Immature natural killer cell (primary cell): ENCODE measurements around the gene ARHGAP45. TPM values are rescaled to one million over a fixed set of nuclear protein-coding genes. Genes with fewer than 3 reads are reported as not detected.

Source experiments
- DNase-seq, 3 donors: peaks; one replicate each; pipeline ENCODE4 v3.0.0; 2022; ENCODE audit warnings: mixed read lengths in 1 of 3
- H3K27ac Mint-ChIP-seq, 6 donors: one replicate each; pipeline ENCODE4 v1.8.0; 2020; ENCODE audit warnings: mixed read lengths in 6 of 6, mild to moderate bottlenecking in 5 of 6, inconsistent platforms in 4 of 6, moderate library complexity in 3 of 6
- H3K27me3 Mint-ChIP-seq, 3 donors: one replicate each; pipeline ENCODE4 v1.8.0; 2020 to 2021; ENCODE audit warnings: low read depth in 3 of 3, mild to moderate bottlenecking in 3 of 3, mixed read lengths in 3 of 3, moderate library complexity in 3 of 3, inconsistent platforms in 1 of 3
- H3K36me3 Mint-ChIP-seq, 3 donors: one replicate each; pipeline ENCODE4 v1.8.0; 2020; ENCODE audit warnings: mixed read lengths in 3 of 3, inconsistent platforms in 2 of 3, mild to moderate bottlenecking in 2 of 3
- H3K4me1 Mint-ChIP-seq, 2 donors: one replicate each; pipeline ENCODE4 v1.8.0; 2020; ENCODE audit warnings: inconsistent platforms in 2 of 2, mild to moderate bottlenecking in 2 of 2, mixed read lengths in 2 of 2, moderate library complexity in 1 of 2
- H3K4me3 Mint-ChIP-seq, 5 donors: one replicate each; pipeline ENCODE4 v1.8.0; 2020; ENCODE audit warnings: mild to moderate bottlenecking in 5 of 5, mixed read lengths in 5 of 5, inconsistent platforms in 3 of 5, moderate library complexity in 3 of 5
- H3K9me3 Mint-ChIP-seq, 6 donors: one replicate each; pipeline ENCODE4 v1.8.0; 2020; ENCODE audit warnings: mild to moderate bottlenecking in 6 of 6, mixed read lengths in 6 of 6, inconsistent platforms in 4 of 6, moderate library complexity in 3 of 6
- polyA plus RNA-seq, 3 donors: library from polyadenylated mRNA; unstranded; fragments of 300-500 nt; fragmentation: Illumina TruSeq; gene quantifications; one replicate each; pipeline ENCODE4 v1.2.3, GENCODE V29; 2021

The ARHGAP45 gene
- polyA plus RNA-seq, 3 donors from 2014 or later: 164 to 417 (median 169) TPM

DNA sequence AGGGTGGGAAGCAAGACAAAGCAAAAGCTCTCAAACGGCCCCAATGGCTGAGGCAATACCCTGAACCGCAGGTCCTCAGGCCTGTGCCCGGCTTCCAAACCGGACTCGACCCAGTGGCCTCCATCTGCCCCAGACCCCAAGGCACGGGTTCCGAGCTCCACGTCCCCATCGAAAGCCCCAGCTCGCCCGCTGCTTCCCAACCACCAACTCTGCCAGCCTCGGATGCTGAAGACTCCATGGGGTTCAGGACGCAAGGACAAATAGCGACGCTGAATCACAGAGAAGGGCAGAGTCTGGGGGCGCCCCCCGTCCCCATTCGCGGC lies 27.6 kb downstream of the ARHGAP45 start:
- Mint-ChIP-seq H3K27me3 (peaks cover 0 to 8% (median 0%) of the 10 kb centered on the region in 3 donors), H3K4me3 (peak overlapping the region; percentile 85 to 93 (median 89)), H3K9me3 (no peaks in the 10 kb centered on the region), H3K27ac (peak overlapping the region; percentile 72 to 91 (median 84)), H3K36me3 (no peaks in the 10 kb centered on the region), H3K4me1 (peaks cover 28 to 38% of the 10 kb centered on the region in 2 donors)
- no peak for DNase-seq

DNA sequence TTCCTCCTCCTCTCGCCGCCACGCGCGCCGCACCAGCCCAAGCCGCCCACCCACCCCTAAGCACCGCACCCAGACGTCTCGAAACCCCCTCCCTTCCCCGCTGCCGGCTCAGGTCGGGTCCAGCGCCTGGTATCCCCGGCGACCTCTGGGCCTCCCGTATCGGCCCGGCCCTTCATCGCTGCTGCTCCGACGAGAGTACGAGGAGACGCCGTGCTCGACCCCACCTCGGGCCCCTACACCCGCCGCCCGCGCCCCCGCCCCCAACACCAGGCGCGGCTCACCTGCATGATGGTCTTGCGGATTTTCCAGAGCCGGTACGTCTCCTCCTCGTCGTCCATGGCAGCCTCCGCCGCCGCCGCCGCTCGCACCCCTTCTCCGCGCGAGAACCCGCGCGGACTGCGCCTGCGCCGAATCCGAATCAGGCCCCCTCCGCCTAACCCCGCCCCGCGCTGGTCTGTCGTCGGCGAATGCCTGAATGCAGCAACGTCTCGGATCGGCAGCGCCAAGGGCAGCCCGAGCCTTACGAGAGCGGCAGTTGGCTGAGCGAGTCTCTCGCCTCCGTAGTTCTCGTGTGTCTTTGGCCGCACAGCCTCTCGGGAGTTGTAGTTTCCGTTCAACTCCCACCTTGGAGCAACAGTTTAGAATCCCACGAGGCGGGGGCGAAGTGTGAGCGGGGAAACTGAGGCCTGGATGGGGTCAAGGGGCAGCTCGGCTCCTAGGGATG lies 28.2 kb downstream of the ARHGAP45 start, which contains the start of gene POLR2E:
Gene POLR2E (minus strand): TSS at position 398 of the 724 bp plus-strand sequence. CDS start 60 bp downstream, at position 338.
- Mint-ChIP-seq H3K27me3 (peaks cover 0 to 8% (median 2%) of the 10 kb centered on the region in 3 donors), H3K36me3 (no peaks in the 10 kb centered on the region), H3K4me3 (peak within 1 kb of the TSS; percentile 85 to 93 (median 89)), H3K9me3 (no peaks in the 10 kb centered on the region), H3K27ac (peak within 1 kb of the TSS; percentile 81 to 93 (median 88)), H3K4me1 (peaks cover 32 to 40% of the 10 kb centered on the region in 2 donors)
- DNase-seq: peak; percentile 98 to 99 (median 98)

DNA sequence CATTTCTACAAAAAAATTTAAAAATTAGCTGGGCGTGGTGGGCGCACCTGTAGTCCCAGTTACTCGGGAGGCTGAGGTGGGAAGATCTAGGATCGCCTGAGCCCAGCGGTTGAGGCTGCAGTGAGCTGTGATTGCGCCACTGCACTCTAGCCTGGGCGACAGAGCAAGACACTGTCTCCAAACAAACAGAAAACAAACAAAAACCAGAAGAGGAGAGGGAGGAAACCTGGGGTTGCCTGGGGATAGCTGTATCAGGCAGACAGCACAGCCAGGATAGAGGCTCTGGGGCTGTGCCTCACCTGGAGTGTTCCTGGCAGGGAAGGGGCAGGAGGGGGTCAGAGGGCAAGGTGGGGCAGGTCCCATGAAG lies 30.8 kb downstream of the ARHGAP45 start:
- H3K27me3 Mint-ChIP-seq: peaks cover 0 to 8% (median 2%) of the 10 kb centered on the region in 3 donors
- H3K27ac Mint-ChIP-seq: no peak overlapping the region
- H3K4me3 Mint-ChIP-seq: no peak overlapping the region
- no peaks in the 10 kb centered on the region for H3K9me3 Mint-ChIP-seq
- no peak for DNase-seq
- H3K4me1 Mint-ChIP-seq: peaks cover 46 to 54% of the 10 kb centered on the region in 2 donors
- no peaks in the 10 kb centered on the region for H3K36me3 Mint-ChIP-seq

DNA sequence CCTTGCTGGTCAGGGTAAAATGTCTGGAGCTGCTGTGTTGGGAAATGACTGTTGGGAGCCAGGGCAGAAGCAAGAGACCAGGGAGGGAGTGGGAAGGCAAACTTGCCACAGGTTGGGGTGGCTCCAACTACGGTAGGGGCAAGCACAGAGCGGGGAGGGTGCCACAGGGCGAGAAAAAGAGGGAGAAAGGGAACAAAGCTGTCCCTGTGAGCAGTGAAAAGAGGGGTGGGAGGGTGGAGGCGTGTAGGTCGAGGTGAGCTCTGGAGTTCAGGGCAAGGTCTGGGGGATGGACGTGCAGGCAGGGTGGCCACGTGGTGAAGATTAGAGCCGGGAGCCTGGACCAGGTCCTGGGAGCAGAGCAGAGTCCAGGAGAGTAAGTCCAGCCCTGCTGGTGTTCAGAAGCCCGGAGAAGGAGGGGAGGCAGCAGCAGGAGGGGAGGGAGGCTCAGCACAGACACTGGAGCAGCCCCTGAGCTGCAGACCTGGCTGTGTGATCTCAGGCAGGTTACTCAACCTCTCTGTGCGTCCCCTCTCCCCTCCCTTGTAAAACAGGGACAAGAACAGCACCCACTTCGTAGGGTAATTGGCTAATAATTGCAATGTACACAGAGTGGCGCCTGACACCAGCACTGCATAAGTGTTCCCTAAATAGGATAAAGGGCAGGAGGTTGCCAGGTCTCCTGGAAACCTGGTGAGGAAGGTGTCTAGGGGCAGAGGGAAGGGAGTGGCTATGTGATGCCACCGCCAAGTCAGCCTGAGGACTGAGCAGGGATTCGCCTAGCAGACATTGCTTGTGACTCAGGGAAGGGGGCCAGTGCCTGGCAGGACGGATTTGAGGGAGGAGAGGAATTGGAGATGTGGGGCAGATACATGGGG lies 31.4 kb downstream of the ARHGAP45 start:
- Mint-ChIP-seq H3K27ac (peak overlapping the region in 3 of 6 donors; percentile 40 to 77 (median 45)), H3K4me3 (no peak overlapping the region), H3K4me1 (peaks cover 46 to 55% of the 10 kb centered on the region in 2 donors), H3K27me3 (peaks cover 3 to 8% (median 4%) of the 10 kb centered on the region in 3 donors), H3K9me3 (no peaks in the 10 kb centered on the region), H3K36me3 (no peaks in the 10 kb centered on the region)
- no peak for DNase-seq

DNA sequence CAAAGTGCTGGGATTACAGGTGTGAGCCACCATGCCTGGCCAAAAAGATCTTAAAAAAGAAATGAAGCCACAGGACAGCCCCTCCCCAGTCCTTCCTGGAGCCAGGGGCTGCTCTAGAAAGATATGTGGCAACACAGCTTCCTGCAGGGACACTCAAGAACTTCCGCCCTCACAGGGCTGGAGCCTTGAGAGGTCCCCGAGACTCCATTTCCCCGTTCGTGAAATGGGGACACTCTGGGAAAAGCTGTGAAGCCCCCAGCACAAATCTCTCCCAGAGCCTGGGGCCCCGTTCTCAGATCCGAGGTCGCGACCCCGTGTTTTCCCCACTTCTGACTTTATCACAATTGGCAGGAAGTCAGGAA lies 34.4 kb downstream of the ARHGAP45 start:
- H3K36me3 Mint-ChIP-seq: no peaks in the 10 kb centered on the region
- H3K4me1 Mint-ChIP-seq: peaks cover 25 to 43% of the 10 kb centered on the region in 2 donors
- H3K9me3 Mint-ChIP-seq: no peaks in the 10 kb centered on the region
- peak overlapping the region; percentile 91 to 96 (median 94) for H3K27ac Mint-ChIP-seq
- peaks cover 8 to 13% (median 11%) of the 10 kb centered on the region in 3 donors for H3K27me3 Mint-ChIP-seq
- DNase-seq: peak in 1 of 3 donors; percentile 32
- peak overlapping the region; percentile 51 to 79 (median 65) for H3K4me3 Mint-ChIP-seq

DNA sequence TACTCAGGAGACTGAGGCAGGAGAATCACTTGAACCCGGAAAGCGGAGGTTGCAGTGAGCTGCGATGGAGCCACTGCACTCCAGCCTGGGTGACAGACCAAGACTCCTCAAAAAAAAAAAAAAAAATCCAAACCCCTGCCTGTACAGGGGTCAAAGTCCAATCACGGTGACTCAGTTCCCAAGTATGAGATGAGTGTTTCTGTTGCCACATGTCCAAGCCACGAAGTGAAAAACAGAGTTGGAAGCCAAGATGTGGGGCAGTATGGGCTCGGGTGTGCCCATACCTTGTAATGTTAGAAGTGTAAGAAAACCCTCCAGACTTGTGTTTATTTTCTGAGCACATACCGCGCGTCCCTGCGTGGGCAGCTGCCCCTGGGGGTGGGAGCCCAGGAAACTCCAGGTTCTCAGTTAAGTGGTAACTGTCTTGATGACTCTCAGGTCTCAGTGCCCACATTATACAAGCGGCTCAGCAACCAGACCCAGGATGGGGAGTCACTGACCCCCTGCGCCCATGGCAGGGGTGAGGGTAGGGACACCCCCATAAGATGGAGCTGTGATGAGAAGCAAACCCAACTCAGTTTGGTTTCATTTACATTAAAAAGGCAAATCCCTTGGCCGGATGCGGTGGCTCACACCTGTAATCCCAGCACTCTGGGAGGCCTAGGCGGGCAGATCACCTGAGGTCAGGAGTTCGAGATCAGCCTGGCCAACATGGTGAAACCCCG lies 35.6 kb downstream of the ARHGAP45 start:
- Mint-ChIP-seq H3K4me3 (peak overlapping the region in 4 of 5 donors; percentile 72 to 80 (median 76)), H3K27me3 (peaks cover 11 to 16% (median 11%) of the 10 kb centered on the region in 3 donors), H3K36me3 (no peaks in the 10 kb centered on the region), H3K9me3 (no peaks in the 10 kb centered on the region), H3K27ac (peak overlapping the region; percentile 88 to 96 (median 94)), H3K4me1 (peaks cover 25 to 43% of the 10 kb centered on the region in 2 donors)
- no peak for DNase-seq

DNA sequence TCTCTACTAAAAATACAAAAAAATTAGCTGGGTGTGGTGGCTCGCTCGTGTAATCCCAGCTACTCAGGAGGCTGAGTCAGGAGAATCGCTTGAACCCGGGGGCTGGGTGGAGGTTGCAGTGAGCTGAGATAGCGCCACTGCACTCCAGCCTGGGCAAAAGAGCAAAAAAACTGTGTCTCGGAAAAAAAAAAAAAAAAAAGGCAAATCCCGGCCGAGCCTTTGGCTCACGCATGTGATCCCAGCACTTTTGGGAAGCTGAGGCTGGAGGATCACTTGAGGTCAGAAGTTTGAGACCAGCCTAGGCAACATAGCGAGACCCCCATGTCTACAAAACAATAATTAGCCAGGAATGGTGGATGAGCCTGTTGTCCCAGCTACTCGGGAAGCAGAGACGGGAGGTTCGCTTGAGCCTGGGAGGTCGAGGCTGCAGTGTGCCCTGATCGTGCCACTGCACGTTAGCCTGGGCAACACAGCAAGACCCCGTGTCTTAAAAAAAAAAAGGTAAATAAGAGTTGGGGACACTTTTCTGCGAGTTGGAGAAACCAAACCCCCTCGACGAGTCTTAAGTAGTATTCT lies 36.3 kb downstream of the ARHGAP45 start:
- DNase-seq: no peak
- H3K4me1 Mint-ChIP-seq: peaks cover 25 to 41% of the 10 kb centered on the region in 2 donors
- H3K36me3 Mint-ChIP-seq: no peaks in the 10 kb centered on the region
- peaks cover 11 to 16% (median 11%) of the 10 kb centered on the region in 3 donors for H3K27me3 Mint-ChIP-seq
- H3K4me3 Mint-ChIP-seq: peak overlapping the region; percentile 72 to 80 (median 76)
- peak overlapping the region; percentile 88 to 96 (median 94) for H3K27ac Mint-ChIP-seq
- H3K9me3 Mint-ChIP-seq: no peaks in the 10 kb centered on the region

DNA sequence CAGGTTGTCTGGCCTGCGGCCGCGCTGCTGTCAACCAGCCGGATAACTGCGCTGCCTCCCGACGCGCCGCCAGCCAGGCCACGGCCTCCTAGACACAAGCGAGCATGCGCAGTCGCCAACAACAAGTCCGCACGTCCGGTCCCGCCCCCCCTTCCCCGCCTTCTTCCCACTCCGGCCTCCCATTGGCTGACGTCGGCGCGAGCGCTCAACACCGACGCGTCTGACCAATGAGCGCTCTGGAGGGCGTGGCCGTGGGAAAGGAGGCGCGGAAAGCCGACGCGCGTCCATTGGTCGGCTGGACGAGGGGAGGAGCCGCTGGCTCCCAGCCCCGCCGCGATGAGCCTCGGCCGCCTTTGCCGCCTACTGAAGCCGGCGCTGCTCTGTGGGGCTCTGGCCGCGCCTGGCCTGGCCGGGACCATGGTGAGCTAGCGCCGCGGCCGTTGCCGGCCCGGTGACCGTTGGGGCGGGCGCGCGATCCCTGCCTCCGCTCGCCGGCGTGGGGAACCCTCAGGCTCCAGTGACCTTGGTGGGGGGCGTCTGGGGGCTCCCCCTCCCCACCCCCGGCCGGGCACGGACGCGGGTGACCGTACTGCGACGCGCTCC lies 36.8 kb downstream of the ARHGAP45 start, which contains the start of gene GPX4:
Gene GPX4 (plus strand): TSS at position 287 of the 603 bp plus-strand sequence. CDS start 50 bp downstream, at position 337.
- Mint-ChIP-seq H3K36me3 (no peaks in the 10 kb centered on the region), H3K27ac (peak within 1 kb of the TSS; percentile 88 to 96 (median 94)), H3K4me3 (peak within 1 kb of the TSS; percentile 72 to 80 (median 76)), H3K4me1 (peaks cover 25 to 38% of the 10 kb centered on the region in 2 donors), H3K9me3 (no peaks in the 10 kb centered on the region), H3K27me3 (peaks cover 11 to 18% (median 13%) of the 10 kb centered on the region in 3 donors)
- peak; percentile 95 to 98 (median 98) for DNase-seq

DNA sequence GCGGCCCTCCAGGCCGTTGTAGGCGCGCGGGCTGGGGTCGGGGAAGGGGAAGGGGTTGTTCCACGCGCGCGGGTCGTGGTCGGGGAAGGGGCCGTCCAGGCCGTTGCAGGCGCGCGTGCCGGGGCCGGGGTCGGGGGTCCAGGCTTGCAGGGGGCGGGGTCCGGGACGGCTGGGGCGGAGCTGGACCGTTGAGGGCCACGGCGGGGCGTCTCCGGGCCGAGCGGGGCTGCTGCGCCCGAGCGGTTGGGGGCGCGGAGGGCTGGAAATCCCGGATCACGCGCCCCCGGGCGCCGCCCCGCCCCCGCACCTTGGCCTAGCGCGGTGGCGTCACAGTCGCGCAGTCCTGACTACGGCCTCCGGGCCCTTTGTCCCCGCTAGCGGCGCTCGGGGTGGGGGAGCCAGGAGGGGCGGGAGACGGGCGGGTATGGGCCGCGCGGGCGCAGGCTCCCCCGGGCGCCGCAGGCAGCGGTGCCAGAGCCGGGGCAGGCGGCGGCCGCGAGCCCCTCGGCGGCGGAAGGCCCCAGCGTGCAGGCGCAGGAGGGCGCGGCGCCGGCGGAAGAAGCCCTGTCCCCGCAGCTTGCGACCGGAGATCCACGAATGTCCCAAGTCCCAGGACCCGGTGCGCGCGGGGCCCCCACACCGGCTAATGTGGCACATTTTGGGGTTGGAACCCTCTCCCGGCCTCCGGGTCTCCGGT lies 37.5 kb downstream of the ARHGAP45 start:
- Mint-ChIP-seq H3K4me1 (peaks cover 25 to 34% of the 10 kb centered on the region in 2 donors), H3K36me3 (no peaks in the 10 kb centered on the region), H3K27ac (peak overlapping the region in 5 of 6 donors; percentile 40 to 70 (median 57)), H3K4me3 (peak overlapping the region; percentile 38 to 75 (median 51)), H3K27me3 (peaks cover 11 to 18% (median 13%) of the 10 kb centered on the region in 3 donors), H3K9me3 (no peaks in the 10 kb centered on the region)
- DNase-seq: peak; percentile 80 to 81 (median 81)

DNA sequence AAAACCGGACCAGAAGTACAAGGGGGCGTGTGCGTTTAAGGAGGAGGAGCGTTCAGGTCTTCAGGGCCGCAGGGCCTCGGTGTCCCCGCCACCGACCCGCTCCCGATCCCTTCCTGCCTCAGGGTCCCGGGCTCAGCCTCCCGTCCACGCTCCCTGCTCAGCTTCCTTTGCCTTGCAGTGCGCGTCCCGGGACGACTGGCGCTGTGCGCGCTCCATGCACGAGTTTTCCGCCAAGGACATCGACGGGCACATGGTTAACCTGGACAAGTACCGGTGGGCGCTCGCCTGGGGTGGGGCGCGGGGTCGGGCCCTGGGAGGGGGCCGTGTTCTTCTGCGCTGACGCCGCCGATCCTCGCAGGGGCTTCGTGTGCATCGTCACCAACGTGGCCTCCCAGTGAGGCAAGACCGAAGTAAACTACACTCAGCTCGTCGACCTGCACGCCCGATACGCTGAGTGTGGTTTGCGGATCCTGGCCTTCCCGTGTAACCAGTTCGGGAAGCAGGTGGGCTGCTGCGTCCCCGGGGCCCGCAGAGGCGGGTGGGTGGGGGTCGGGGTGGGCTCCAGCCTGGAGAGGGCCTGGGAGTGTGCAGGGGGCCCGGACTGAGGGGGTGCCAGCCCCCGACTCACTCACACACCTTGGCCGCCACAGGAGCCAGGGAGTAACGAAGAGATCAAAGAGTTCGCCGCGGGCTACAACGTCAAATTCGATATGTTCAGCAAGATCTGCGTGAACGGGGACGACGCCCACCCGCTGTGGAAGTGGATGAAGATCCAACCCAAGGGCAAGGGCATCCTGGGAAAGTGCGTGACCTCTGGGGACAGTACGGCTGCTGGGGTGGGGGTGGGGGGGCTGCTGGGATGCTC lies 38.3 kb downstream of the ARHGAP45 start:
- DNase-seq: no peak
- peaks cover 20 to 32% of the 10 kb centered on the region in 2 donors for H3K4me1 Mint-ChIP-seq
- peaks cover 9 to 18% (median 14%) of the 10 kb centered on the region in 3 donors for H3K27me3 Mint-ChIP-seq
- peak overlapping the region; percentile 40 to 77 (median 59) for H3K4me3 Mint-ChIP-seq
- H3K27ac Mint-ChIP-seq: peak overlapping the region; percentile 49 to 74 (median 67)
- H3K36me3 Mint-ChIP-seq: no peaks in the 10 kb centered on the region
- H3K9me3 Mint-ChIP-seq: no peaks in the 10 kb centered on the region
